ENCODE data around the gene HTT.
"Not testable (repeated sequence)": the region's sequence is repeated elsewhere in the genome, so short reads cannot be mapped to it uniquely, and the experiment has no call there.

HTT gene

DNA sequence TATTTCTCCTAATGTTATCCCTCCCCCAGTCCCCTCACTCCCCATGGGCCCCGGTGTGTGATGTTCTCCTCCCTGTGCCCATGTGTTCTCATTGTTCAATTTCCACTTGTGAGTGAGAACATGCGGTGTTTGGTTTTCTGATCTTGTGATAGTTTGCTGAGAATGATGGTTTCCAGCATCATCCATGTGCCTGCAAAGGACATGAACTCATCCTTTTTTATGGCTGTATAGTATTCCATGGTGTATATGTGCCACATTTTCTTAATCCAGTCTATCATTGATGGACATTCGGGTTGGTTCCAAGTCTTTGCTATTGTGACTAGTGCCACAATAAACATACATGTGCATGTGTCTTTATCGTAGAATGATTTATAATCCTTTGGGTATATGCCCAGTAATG lies 86.6 kb downstream of the HTT start:
- H3K27me3 Mint-ChIP-seq; H3K4me3 Mint-ChIP-seq; H3K27ac Mint-ChIP-seq; intact Hi-C loops (cut with micrococcal nuclease): not testable (repeated sequence)
- H3K9me3 Mint-ChIP-seq: peaks cover 12% of the 10 kb centered on the region
- H3K4me1 Mint-ChIP-seq (ENCODE audit: low read depth): peaks cover 16% of the 10 kb centered on the region
- H3K36me3 Mint-ChIP-seq (ENCODE audit: low read depth): peaks cover 100% of the 10 kb centered on the region

DNA sequence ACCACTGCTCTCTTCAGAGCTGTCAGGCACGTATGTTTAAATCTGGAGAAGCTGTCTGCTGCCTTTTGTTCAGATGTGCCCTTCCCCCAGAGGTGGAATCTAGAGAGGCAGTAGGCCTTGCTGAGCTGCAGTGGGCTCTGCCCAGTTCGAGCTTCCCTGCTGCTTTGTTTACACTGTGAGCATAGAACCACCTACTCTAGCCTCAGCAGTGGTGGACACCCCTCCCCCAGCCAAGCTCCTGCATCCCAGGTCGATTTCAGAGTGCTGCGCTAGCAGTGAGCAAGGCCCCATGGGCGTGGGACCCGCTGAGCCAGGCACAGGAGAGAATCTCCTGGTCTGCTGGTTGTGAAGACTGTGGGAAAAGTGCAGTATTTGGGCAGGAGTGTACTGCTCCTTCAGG lies 92.0 kb downstream of the HTT start:
- peaks cover 99% of the 10 kb centered on the region for H3K36me3 Mint-ChIP-seq (ENCODE audit: low read depth)
- H3K27me3 Mint-ChIP-seq; H3K4me3 Mint-ChIP-seq; intact Hi-C loops (cut with micrococcal nuclease); H3K27ac Mint-ChIP-seq: not testable (repeated sequence)
- H3K9me3 Mint-ChIP-seq: peaks cover 12% of the 10 kb centered on the region
- H3K4me1 Mint-ChIP-seq (ENCODE audit: low read depth): peaks cover 19% of the 10 kb centered on the region

DNA sequence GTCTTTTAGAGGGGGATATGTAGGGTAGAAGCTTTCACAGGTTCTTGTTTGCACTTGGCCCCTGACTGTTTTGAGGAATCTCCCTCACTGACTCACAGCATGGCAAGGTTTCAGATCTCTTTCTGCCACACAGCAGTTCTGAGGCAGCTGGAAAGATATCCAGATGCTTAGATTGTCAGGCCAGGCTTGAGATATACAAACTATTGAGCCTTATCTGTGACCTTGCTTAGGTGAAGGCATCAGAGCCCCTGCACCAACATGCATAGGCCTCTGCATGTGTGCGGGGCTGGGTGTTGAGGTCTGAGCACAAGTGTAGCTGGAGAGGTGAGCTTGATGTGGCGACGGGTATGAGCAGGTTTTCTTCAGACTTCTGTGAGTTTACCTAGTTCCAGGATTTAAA lies 93.5 kb downstream of the HTT start:
- H3K9me3 Mint-ChIP-seq: no peaks in the 10 kb centered on the region
- intact Hi-C loops (cut with micrococcal nuclease): no loop called here
- no peaks in the 10 kb centered on the region for H3K27me3 Mint-ChIP-seq
- H3K36me3 Mint-ChIP-seq (ENCODE audit: low read depth): peaks cover 99% of the 10 kb centered on the region
- H3K27ac Mint-ChIP-seq: peak overlapping the region; percentile 50
- H3K4me1 Mint-ChIP-seq (ENCODE audit: low read depth): peaks cover 8% of the 10 kb centered on the region
- H3K4me3 Mint-ChIP-seq: no peak overlapping the region

DNA sequence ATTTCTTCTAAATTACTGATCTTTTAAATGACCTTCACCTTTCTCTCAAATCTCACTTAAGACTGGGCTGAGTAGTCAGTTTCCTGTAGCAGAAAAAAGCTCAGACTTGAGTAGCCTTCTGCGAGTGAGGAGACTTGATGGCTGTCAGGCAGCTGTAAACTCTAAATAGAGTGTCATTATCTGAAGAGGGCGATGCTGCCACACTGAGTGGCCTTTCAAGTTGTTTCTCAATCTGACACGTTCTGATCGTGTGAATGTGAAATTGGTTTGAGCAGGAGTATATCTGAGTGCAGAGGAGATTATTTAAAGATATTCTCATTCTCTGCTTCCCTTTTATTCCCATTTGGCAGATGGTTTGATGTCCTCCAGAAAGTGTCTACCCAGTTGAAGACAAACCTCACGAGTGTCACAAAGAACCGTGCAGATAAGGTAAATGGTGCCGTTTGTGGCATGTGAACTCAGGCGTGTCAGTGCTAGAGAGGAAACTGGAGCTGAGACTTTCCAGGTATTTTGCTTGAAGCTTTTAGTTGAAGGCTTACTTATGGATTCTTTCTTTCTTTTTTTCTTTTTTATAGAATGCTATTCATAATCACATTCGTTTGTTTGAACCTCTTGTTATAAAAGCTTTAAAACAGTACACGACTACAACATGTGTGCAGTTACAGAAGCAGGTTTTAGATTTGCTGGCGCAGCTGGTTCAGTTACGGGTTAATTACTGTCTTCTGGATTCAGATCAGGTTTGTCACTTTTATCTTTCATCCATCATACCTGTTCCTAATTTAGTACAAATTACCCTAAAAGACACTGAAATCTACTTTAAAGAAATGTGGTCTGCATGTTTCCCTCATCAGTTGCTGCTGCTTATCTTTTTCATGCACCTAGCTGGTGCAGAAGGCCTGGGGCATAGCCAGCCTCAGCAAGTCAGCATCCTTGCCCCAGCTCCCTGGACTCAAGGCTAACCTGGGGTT lies 100.2 kb downstream of the HTT start:
- Mint-ChIP-seq H3K4me3 (no peak overlapping the region), H3K36me3 (ENCODE audit: low read depth) (peaks cover 99% of the 10 kb centered on the region), H3K27ac (no peak overlapping the region), H3K27me3 (no peaks in the 10 kb centered on the region), H3K9me3 (no peaks in the 10 kb centered on the region), H3K4me1 (ENCODE audit: low read depth) (no peaks in the 10 kb centered on the region)
- intact Hi-C loops (cut with micrococcal nuclease): no loop called here

DNA sequence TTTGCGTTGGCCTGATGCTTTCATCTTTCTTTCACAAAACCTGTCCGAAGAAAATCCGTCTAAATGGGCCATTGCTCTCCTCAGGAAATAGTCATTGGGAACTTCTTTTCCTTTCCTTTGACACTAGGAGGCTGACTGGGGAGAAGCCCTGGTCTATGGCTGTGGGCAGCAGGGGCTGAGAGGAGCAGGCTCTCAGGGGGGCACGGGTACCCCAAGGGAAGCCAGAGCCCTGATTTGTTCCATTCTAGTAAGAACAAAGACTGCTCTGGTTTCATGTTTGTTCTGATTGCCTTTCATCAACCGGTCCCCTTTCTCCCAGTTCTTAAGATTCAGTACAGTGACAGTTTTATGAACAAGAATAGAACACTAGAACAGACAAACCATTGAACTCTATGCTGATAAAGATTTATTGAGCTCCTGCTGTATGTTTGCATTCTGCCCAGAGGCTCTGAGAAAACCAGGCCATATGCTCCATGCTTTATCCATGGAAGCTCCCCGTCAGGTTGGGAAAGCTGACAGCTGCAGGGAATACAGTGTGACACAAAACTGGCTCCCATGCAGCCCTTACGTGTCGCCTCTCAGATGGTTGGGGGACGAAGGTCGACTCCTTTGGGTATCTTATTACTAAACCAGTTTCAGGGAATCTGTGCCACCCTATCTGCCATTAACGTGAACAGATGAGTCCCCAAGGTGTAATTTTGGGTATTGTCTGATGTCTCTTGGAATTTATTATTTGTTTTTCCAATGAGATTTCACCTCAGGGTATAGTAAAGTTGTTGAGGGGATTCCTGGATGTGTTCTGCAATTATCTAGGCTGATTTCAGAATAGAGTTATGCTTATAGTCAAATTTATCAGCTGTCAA lies 102.1 kb downstream of the HTT start:
- H3K27ac Mint-ChIP-seq: no peak overlapping the region
- H3K27me3 Mint-ChIP-seq: no peaks in the 10 kb centered on the region
- H3K36me3 Mint-ChIP-seq (ENCODE audit: low read depth): peaks cover 99% of the 10 kb centered on the region
- intact Hi-C loops (cut with micrococcal nuclease): no loop called here
- no peaks in the 10 kb centered on the region for H3K9me3 Mint-ChIP-seq
- no peaks in the 10 kb centered on the region for H3K4me1 Mint-ChIP-seq (ENCODE audit: low read depth)
- no peak overlapping the region for H3K4me3 Mint-ChIP-seq

DNA sequence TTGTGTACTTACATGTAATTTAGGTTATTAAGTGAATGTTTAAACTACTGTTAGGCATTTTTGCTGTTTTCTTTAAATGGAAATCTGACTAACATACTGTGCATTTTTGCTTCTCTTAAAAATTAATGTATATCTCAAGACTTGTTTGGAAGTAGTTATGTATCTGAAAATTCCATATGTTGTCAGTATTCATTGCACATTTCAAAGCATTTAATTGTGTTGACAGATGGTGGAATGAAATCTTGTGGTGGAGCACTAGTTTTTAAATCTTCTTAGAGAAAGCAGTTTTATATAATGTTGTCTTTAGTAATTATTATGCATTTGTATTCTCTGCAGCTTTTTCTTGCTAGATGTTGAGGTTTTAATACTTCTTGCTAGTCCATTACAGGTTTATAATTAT lies 102.9 kb downstream of the HTT start:
- no peaks in the 10 kb centered on the region for H3K4me1 Mint-ChIP-seq (ENCODE audit: low read depth)
- no peak overlapping the region for H3K27ac Mint-ChIP-seq
- intact Hi-C loops (cut with micrococcal nuclease): no loop called here
- H3K4me3 Mint-ChIP-seq: no peak overlapping the region
- H3K27me3 Mint-ChIP-seq: no peaks in the 10 kb centered on the region
- no peaks in the 10 kb centered on the region for H3K9me3 Mint-ChIP-seq
- H3K36me3 Mint-ChIP-seq (ENCODE audit: low read depth): peaks cover 99% of the 10 kb centered on the region

DNA sequence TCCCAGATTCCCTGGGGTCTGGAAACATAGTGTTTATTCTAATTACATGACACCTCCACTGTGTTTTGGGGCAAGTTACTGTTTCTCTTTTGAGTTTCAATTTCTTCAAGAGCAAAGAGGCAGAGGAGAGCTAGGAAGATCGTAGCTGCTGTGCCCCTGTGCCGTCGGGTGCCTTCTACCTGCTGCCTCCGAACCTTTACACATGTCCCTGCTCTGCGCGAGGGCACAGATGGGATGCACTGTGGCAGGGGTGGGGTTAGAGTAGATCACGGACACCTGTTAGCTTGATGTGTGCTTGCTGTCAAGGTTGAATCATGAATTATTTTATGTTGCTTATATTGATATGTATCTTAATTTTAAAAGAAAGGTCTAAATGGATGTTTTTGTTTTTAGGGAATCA lies 103.4 kb downstream of the HTT start:
- H3K4me3 Mint-ChIP-seq: no peak overlapping the region
- no peak overlapping the region for H3K27ac Mint-ChIP-seq
- no peaks in the 10 kb centered on the region for H3K4me1 Mint-ChIP-seq (ENCODE audit: low read depth)
- H3K36me3 Mint-ChIP-seq (ENCODE audit: low read depth): peaks cover 99% of the 10 kb centered on the region
- no peaks in the 10 kb centered on the region for H3K9me3 Mint-ChIP-seq
- intact Hi-C loops (cut with micrococcal nuclease): no loop called here
- H3K27me3 Mint-ChIP-seq: no peaks in the 10 kb centered on the region

DNA sequence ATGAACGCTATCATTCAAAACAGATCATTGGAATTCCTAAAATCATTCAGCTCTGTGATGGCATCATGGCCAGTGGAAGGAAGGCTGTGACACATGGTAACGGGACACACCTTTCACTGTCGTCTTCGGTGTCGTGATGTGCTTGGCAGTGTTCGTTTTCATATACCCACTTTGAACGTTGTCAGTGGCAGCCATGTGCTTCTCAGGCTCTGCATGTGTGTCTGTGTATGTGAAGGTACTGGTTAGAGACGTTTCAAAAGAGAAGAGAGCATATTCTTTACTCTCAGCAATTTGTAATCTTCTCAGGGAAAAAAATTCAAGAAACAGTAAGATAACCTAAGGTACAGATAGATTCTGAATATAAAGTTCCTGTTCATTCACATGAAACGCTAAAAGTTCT lies 103.9 kb downstream of the HTT start:
- intact Hi-C loops (cut with micrococcal nuclease): no loop called here
- Mint-ChIP-seq H3K4me1 (ENCODE audit: low read depth) (no peaks in the 10 kb centered on the region), H3K36me3 (ENCODE audit: low read depth) (peaks cover 99% of the 10 kb centered on the region), H3K27ac (no peak overlapping the region), H3K4me3 (no peak overlapping the region), H3K27me3 (no peaks in the 10 kb centered on the region), H3K9me3 (no peaks in the 10 kb centered on the region)

DNA sequence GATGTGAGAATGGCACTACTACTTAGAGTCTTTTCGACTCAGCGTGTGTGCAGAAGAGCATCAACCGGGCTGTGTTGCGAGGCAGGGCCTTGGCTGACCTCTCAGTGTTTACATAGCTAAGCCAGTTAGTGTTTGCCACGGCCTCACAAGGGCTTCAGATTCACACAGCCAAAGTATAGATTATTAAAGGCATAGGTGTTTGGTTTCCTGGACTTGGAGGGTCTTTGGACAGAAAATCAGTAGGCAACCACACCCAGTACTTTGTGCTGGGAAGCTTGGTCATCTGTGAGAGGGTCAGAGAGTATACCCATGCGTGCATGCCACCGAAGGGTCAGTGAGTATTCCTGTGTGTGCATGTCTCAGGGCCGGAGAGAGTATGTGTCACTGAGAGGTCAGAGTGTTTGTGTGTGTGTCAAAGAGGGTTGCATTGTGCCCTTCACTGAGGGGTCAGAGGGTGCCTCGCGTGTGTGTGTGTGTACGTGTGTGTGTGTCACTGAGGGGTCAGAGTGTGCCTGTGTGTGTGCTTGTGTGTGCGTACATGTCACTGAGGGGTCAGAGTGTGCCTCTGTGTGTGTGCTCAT lies 104.7 kb downstream of the HTT start:
- H3K36me3 Mint-ChIP-seq (ENCODE audit: low read depth): peaks cover 99% of the 10 kb centered on the region
- no peak overlapping the region for H3K27ac Mint-ChIP-seq
- H3K4me3 Mint-ChIP-seq: no peak overlapping the region
- H3K27me3 Mint-ChIP-seq: no peaks in the 10 kb centered on the region
- H3K4me1 Mint-ChIP-seq (ENCODE audit: low read depth): no peaks in the 10 kb centered on the region
- intact Hi-C loops (cut with micrococcal nuclease): no loop called here
- H3K9me3 Mint-ChIP-seq: no peaks in the 10 kb centered on the region

DNA sequence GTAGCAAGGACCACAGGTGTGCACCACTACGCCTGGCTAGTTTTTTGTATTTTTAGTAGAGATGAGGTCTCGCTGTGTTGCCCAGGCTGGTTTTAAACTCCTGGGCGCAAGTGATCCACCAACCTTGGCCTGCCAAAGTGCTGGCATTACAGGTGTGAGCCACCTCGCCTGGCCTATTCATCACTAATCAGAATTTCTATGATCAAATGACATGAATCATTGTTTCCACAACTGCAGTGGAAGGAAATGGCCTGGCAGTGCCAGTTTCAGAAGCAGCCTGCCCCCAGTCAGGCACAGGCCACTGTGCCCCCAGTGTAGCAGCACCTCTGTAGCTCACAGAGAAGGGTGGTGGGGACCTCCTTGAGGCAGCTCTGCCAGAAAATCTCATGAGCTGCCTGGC lies 108.5 kb downstream of the HTT start:
- intact Hi-C loops (cut with micrococcal nuclease): no loop called here
- no peak overlapping the region for H3K27ac Mint-ChIP-seq
- no peaks in the 10 kb centered on the region for H3K9me3 Mint-ChIP-seq
- H3K4me3 Mint-ChIP-seq: no peak overlapping the region
- no peaks in the 10 kb centered on the region for H3K4me1 Mint-ChIP-seq (ENCODE audit: low read depth)
- peaks cover 100% of the 10 kb centered on the region for H3K36me3 Mint-ChIP-seq (ENCODE audit: low read depth)
- H3K27me3 Mint-ChIP-seq: no peaks in the 10 kb centered on the region

DNA sequence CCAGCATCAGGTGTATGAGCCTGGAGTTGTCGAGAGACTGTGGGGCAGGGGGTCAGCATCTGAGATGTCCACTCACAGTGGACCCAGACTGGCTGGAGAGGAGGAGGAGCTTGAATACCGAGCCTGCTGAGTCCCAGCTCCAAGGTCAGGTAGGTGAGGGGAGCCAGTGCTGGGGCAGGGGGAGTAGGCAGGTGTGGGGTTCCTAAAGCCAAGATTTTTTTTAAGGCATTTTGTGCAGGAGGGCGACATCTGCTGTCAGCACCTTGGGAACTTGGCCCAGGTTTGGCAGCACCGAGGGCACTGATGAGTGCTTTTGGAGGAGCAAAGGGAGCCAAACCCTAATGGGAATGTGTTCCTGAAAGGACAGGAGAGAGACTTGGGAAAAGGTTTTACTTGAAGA lies 110.2 kb downstream of the HTT start:
- H3K27ac Mint-ChIP-seq: no peak overlapping the region
- no peaks in the 10 kb centered on the region for H3K27me3 Mint-ChIP-seq
- intact Hi-C loops (cut with micrococcal nuclease): no loop called here

DNA sequence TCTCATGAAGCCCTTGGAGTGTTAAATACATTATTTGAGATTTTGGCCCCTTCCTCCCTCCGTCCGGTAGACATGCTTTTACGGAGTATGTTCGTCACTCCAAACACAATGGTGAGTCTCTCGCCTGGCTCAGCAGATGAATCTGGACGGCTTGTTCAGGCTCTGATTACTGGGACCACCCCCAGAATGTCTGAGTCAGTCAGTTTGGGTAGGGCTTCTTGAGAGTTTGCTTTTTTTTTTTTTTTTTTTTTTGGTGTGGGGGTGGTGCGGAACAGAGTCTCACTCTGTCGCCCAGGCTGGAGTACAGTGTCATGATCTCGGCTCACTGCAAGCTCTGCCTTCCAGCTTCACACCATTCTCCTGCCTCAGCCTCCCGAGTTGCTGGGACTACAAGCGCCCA lies 112.1 kb downstream of the HTT start:
- Mint-ChIP-seq H3K27me3 (no peaks in the 10 kb centered on the region), H3K9me3 (no peaks in the 10 kb centered on the region), H3K4me3 (no peak overlapping the region), H3K4me1 (ENCODE audit: low read depth) (no peaks in the 10 kb centered on the region), H3K36me3 (ENCODE audit: low read depth) (peaks cover 99% of the 10 kb centered on the region), H3K27ac (no peak overlapping the region)
- intact Hi-C loops (cut with micrococcal nuclease): no loop called here

More for the DNA sequence above, 110.2 kb downstream of the HTT start:
- Mint-ChIP-seq H3K4me1 (ENCODE audit: low read depth) (no peaks in the 10 kb centered on the region), H3K9me3 (no peaks in the 10 kb centered on the region), H3K36me3 (ENCODE audit: low read depth) (peaks cover 99% of the 10 kb centered on the region), H3K4me3 (no peak overlapping the region)

DNA sequence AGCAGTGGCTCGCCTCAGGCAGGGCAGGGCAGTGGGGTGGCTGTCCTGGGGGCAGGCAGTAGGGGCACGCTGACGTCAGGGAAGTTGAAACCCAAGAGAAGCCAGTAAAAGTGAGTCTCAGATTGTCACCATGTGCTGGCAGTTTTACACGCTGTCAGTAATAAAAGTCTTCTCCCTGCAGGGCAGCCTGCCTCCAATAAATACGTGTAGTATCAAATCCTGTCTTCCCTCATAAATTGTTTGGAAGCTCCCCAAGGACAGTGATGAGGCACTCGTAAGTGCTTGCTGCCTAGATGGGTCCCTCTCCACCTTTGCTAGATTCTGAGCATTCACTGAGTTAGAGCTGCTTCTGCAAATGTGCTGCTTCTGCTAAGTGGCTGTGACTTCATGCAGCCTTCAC lies 113.6 kb downstream of the HTT start:
- peaks cover 99% of the 10 kb centered on the region for H3K36me3 Mint-ChIP-seq (ENCODE audit: low read depth)
- no peaks in the 10 kb centered on the region for H3K9me3 Mint-ChIP-seq
- H3K27ac Mint-ChIP-seq: no peak overlapping the region
- no peaks in the 10 kb centered on the region for H3K27me3 Mint-ChIP-seq
- no peak overlapping the region for H3K4me3 Mint-ChIP-seq
- H3K4me1 Mint-ChIP-seq (ENCODE audit: low read depth): no peaks in the 10 kb centered on the region
- intact Hi-C loops (cut with micrococcal nuclease): no loop called here

DNA sequence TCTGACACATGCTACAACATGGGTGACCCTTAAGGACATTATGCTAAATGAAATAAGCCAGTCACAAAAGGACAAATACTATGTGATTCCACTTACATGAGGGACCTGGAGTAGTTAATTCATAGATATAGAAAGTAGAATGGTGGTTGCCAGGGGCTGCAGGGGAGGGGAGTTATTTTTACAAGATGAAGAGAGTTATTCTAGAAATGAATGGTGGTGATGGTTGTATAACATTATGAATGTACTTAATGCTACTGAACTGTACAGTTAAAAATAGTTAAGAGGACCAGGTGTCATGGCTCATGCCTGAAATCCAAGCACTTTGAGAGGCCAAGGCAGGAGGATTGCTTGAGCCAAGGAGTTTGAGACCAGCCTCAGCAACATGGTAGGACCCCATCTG lies 115.0 kb downstream of the HTT start:
- no peak overlapping the region for H3K27ac Mint-ChIP-seq
- no peaks in the 10 kb centered on the region for H3K9me3 Mint-ChIP-seq
- no peaks in the 10 kb centered on the region for H3K27me3 Mint-ChIP-seq
- H3K4me1 Mint-ChIP-seq (ENCODE audit: low read depth): no peaks in the 10 kb centered on the region
- no peak overlapping the region for H3K4me3 Mint-ChIP-seq
- peaks cover 98% of the 10 kb centered on the region for H3K36me3 Mint-ChIP-seq (ENCODE audit: low read depth)
- intact Hi-C loops (cut with micrococcal nuclease): no loop called here

Data from dendritic cell treated with granulocyte-macrophage colony-stimulating factor and Interleukin-4, amounts not matched to agents 40 ng/mL and 50 ng/mL, for 4 days (primary cell).